HCT116 (cell line): ENCODE data around the gene ADORA2B. TPM values are rescaled to one million over a fixed set of nuclear protein-coding genes. Genes with fewer than 3 reads are reported as not detected.
A peak's percentile ranks its signal among the peaks of the same experiment; 100 is the strongest.

Source experiments
- ATAC-seq: fragments of 200-7000 bp; cut with Tn5 transposase; 2 replicates; pipeline ENCODE4 v1.9.1; 2020; ENCODE audit warnings: mild to moderate bottlenecking, moderate library complexity
- BruUV-seq: library from RNA; stranded (reverse); fragments of 400-500 nt; replicated peaks from 2 replicates; lab custom pipeline; 2021; lab: Mats Ljungman, UMichigan
- CTCF ChIA-PET: fragments of 300-600 bp; sonication (Branson Sonifier 250); formaldehyde crosslinking; loops from one replicate; lab custom pipeline; 2021; ENCODE audit warnings: antibody characterized with exemption; lab: Charles Lee
- POLR2A ChIA-PET: fragments of 300-600, 350-600 bp; sonication (Branson Sonifier 250); formaldehyde crosslinking; loops from one replicate; lab custom pipeline; 2021; ENCODE audit warnings: antibody characterized with exemption; lab: Charles Lee
- RAD21 ChIA-PET, 2 experiments: fragments of 300-600 bp; sonication (Branson Sonifier 250); formaldehyde crosslinking; loops; one replicate each; lab custom pipeline; 2023; ENCODE audit warnings: low total read pairs in 2 of 2; ENCODE audit not compliant: uncharacterized antibody in 2 of 2, unreplicated experiment in 2 of 2, low non-redundant PET in 1 of 2; lab: Charles Lee
- DNase-seq: peaks from one replicate; pipeline ENCODE4 v3.0.0-alpha.2; 2010; ENCODE audit warnings: low read depth, low spot score
- H2AFZ ChIP-seq: fragments of 200-600 bp; shearing (Covaris generic), sonication (generic); 2 replicates; pipeline ENCODE4 v1.6.1; 2017; ENCODE audit warnings: low read depth, mixed run types, mixed read lengths, antibody characterized with exemption, low read length; ENCODE audit not compliant: poor library complexity, severe bottlenecking
- H3K27ac ChIP-seq: 2 replicates; pipeline ENCODE4 v1.5.1; 2012; ENCODE audit warnings: low read depth, low read length
- H3K27me3 ChIP-seq: fragments of 200-600 bp; sonication (generic); 2 replicates; pipeline ENCODE4 v1.6.1; 2016; ENCODE audit warnings: mixed run types, low read length, mixed read lengths; ENCODE audit not compliant: insufficient read depth
- H3K36me3 ChIP-seq, 2 experiments: fragments of 200-500 bp in 1 of 2; fragments of 200-600 bp in 1 of 2; sonication (Bioruptor generic) in 1 of 2; sonication (generic) in 1 of 2; 2 replicates each; pipeline versions ENCODE4 v1.5.1 to v1.6.1; 2014 to 2016; ENCODE audit warnings: low read length in 2 of 2, inconsistent platforms in 1 of 2, mixed read lengths in 1 of 2, mixed run types in 1 of 2; ENCODE audit not compliant: insufficient read depth in 2 of 2, control insufficient read depth in 1 of 2
- H3K4me1 ChIP-seq, 2 experiments: fragments of 200-600 bp in 1 of 2; sonication (generic) in 1 of 2; 2 replicates each; pipeline versions ENCODE4 v1.5.1 to v1.6.1; 2012 to 2017; ENCODE audit warnings: low read length in 2 of 2, inconsistent platforms in 1 of 2, mild to moderate bottlenecking in 1 of 2, mixed read lengths in 1 of 2, mixed run types in 1 of 2, moderate library complexity in 1 of 2; ENCODE audit not compliant: insufficient read depth in 2 of 2, control insufficient read depth in 1 of 2
- H3K4me2 ChIP-seq: fragments of 200-600 bp; sonication (generic); 2 replicates; pipeline ENCODE4 v1.6.1; 2017; ENCODE audit warnings: mixed run types, low read length, mixed read lengths
- H3K4me3 ChIP-seq, 2 experiments: fragments of 200-600 bp in 1 of 2; sonication (generic) in 1 of 2; replicated peaks in 1 of 2; 2 replicates each; pipeline ENCODE4 v1.5.1; 2011 to 2016; ENCODE audit warnings: low read length in 2 of 2, control low read depth in 1 of 2, low read depth in 1 of 2, mild to moderate bottlenecking in 1 of 2, mixed read lengths in 1 of 2, mixed run types in 1 of 2
- H3K79me2 ChIP-seq: fragments of 200-600 bp; sonication (generic); 2 replicates; pipeline ENCODE4 v1.6.1; 2017; ENCODE audit warnings: mild to moderate bottlenecking, mixed run types, low read length, moderate library complexity, mixed read lengths; ENCODE audit not compliant: insufficient read depth
- H3K9ac ChIP-seq: fragments of 200-600 bp; sonication (generic); 2 replicates; pipeline ENCODE4 v1.6.1; 2016; ENCODE audit warnings: low read length, mixed read lengths
- H3K9me2 ChIP-seq: fragments of 200-600 bp; sonication (generic), shearing (Covaris generic); 2 replicates; pipeline ENCODE4 v1.6.1; 2017; ENCODE audit warnings: mixed run types, mild to moderate bottlenecking, moderate library complexity; ENCODE audit not compliant: insufficient read depth
- H3K9me3 ChIP-seq, 2 experiments: fragments of 200-500 bp in 1 of 2; fragments of 200-600 bp in 1 of 2; sonication (Bioruptor generic) in 1 of 2; sonication (generic) in 1 of 2; 2 replicates each; pipeline ENCODE4 v1.6.1; 2014 to 2017; ENCODE audit warnings: low read length in 2 of 2, mixed read lengths in 2 of 2, inconsistent platforms in 1 of 2, low read depth in 1 of 2, mild to moderate bottlenecking in 1 of 2, mixed run types in 1 of 2, moderate library complexity in 1 of 2; ENCODE audit not compliant: control insufficient read depth in 1 of 2, insufficient read depth in 1 of 2
- H4K20me1 ChIP-seq: fragments of 200-600 bp; sonication (generic), shearing (Covaris generic); 2 replicates; pipeline ENCODE4 v1.6.1; 2017; ENCODE audit warnings: mixed run types, mild to moderate bottlenecking, moderate library complexity; ENCODE audit not compliant: insufficient read depth
- SP1 ChIP-seq: IDR thresholded peaks from 2 replicates; pipeline ENCODE4 v1.6.1; 2012; ENCODE audit warnings: low read depth
- ZFX ChIP-seq: fragments of 450-650 bp; IDR thresholded peaks from 2 replicates; pipeline ENCODE4 v1.6.1; 2017
- intact Hi-C: fragments of 100-400 bp; cut with micrococcal nuclease; formaldehyde crosslinking; loops from 2 replicates; pipeline ENCODE4 v1.10.0; 2022
- total RNA-seq: library from RNA; stranded (reverse); gene quantifications from one replicate; pipeline ENCODE4 v1.2.1, GENCODE V29; 2021; ENCODE audit not compliant: unreplicated experiment
- TF ChIP-seq, protein P1 (sequence below): IDR thresholded peaks from 2 replicates; pipeline ENCODE4 v1.6.1; 2011; ENCODE audit warnings: mild to moderate bottlenecking, low read length, moderate library complexity; ENCODE audit not compliant: insufficient replicate concordance; ENCODE audit errors: extremely low read depth

ADORA2B gene
- total RNA-seq, 1 experiment from 2014 or later: 47.5 TPM

DNA sequence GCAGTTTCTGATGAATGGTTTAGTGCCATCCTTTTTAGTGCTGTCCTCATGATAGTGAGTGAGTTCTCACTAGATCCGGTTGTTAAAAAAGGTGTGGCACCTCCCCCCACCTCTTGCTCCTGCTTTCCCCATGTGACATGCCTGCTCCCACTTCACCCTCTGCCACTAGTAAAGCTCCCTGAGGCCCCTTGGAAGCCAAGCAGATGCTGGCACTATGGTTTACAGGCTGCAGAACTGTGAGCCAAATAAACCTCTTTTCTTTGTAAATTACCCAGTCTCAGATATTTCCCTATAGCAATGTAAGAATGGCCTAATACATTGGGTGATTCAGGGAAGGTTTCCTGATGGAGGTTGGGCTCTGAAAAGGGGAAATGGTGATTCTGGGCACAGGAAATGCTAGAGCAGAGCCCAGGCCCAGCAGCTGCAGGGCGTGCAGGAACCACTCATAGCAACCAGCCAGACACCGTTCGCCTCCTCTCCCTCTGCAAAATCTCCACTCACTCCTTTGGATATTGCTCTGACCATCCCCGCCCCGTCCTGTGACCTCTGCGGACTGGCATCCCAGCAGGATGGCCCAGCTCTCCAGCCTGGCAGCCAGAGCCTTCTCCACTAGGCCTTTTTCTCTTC lies 2.6 kb upstream of the ADORA2B start:
- no peaks in the 10 kb centered on the region for H3K9me3 ChIP-seq
- no peak for ATAC-seq
- no peak for DNase-seq
- no peak overlapping the region for H3K27ac ChIP-seq
- intact Hi-C loops: no loop called here
- no peak overlapping the region; a peak in 1 of 4 replicates for H3K4me3 ChIP-seq
- peaks cover 22% of the 10 kb centered on the region for H3K79me2 ChIP-seq
- POLR2A ChIA-PET: interaction anchor here (2.1 kb wide), 1 partner anchor 17 kb away, joined by 6 read pairs; no protein-coding TSS in a partner anchor
- no peaks in the 10 kb centered on the region for H3K9me2 ChIP-seq
- no peaks in the 10 kb centered on the region for H3K27me3 ChIP-seq
- H3K4me1 ChIP-seq: peaks cover 7 to 36% of the 10 kb centered on the region in 2 experiments
- H3K4me2 ChIP-seq: peak overlapping the region; percentile 39
- no peak for TF ChIP-seq SP1
- TF ChIP-seq, protein P1, sequence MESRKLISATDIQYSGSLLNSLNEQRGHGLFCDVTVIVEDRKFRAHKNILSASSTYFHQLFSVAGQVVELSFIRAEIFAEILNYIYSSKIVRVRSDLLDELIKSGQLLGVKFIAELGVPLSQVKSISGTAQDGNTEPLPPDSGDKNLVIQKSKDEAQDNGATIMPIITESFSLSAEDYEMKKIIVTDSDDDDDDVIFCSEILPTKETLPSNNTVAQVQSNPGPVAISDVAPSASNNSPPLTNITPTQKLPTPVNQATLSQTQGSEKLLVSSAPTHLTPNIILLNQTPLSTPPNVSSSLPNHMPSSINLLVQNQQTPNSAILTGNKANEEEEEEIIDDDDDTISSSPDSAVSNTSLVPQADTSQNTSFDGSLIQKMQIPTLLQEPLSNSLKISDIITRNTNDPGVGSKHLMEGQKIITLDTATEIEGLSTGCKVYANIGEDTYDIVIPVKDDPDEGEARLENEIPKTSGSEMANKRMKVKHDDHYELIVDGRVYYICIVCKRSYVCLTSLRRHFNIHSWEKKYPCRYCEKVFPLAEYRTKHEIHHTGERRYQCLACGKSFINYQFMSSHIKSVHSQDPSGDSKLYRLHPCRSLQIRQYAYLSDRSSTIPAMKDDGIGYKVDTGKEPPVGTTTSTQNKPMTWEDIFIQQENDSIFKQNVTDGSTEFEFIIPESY: no peak
- 0 out of 2 replicates have a peak, but pooled peaks have one; percentile 17 for TF ChIP-seq ZFX
- H2AFZ ChIP-seq: peak overlapping the region; percentile 45
- H4K20me1 ChIP-seq: no peaks in the 10 kb centered on the region
- H3K9ac ChIP-seq: no peak overlapping the region
- RAD21 ChIA-PET: no interaction called here
- CTCF ChIA-PET: no interaction called here
- no TSS peak for BruUV-seq
- H3K36me3 ChIP-seq: no peaks in the 10 kb centered on the region
